Activated T-helper 1 cell treated with anti-CD3 and anti-CD28 coated beads, Interleukin-12 subunit alpha, Interleukin-12 subunit beta, Interleukin-2, Interleukin-4 antibody, amounts not matched to agents 30 ng/mL and 10 ng/mL and 1 ng/mL, durations not matched to agents 14 hours and 24 hours and 36 hours (primary cell): ENCODE data around the gene MAPKAPK3. TPM values are rescaled to one million over a fixed set of nuclear protein-coding genes. Genes with fewer than 3 reads are reported as not detected.
"Not testable (repeated sequence)": the region's sequence is repeated elsewhere in the genome, so short reads cannot be mapped to it uniquely, and the experiment has no call there.

ENCODE experiments used
- DNase-seq: peaks from one replicate; pipeline ENCODE4 v3.0.0; 2021; ENCODE audit warnings: low spot score
- H3K27ac Mint-ChIP-seq: one replicate; pipeline ENCODE4 v1.8.0; 2021; ENCODE audit warnings: mild to moderate bottlenecking, mixed read lengths
- H3K27me3 Mint-ChIP-seq: one replicate; pipeline ENCODE4 v1.8.0; 2022; ENCODE audit warnings: mild to moderate bottlenecking, moderate library complexity, mixed read lengths; ENCODE audit not compliant: insufficient read depth
- H3K36me3 Mint-ChIP-seq: one replicate; pipeline ENCODE4 v1.8.0; 2021; ENCODE audit warnings: low read depth, mixed read lengths
- H3K4me1 Mint-ChIP-seq: one replicate; pipeline ENCODE4 v1.8.0; 2021; ENCODE audit warnings: low read depth, mixed read lengths
- H3K4me3 Mint-ChIP-seq: one replicate; pipeline ENCODE4 v1.8.0; 2021; ENCODE audit warnings: mild to moderate bottlenecking, moderate library complexity, mixed read lengths
- H3K9me3 Mint-ChIP-seq: one replicate; pipeline ENCODE4 v1.8.0; 2021; ENCODE audit warnings: mixed read lengths
- intact Hi-C: fragments of 100-400 bp; cut with micrococcal nuclease; formaldehyde crosslinking; loops from one replicate; pipeline ENCODE4 v1.15.1; 2024
- total RNA-seq: library from RNA; stranded (reverse); gene quantifications from 2 replicates; pipeline ENCODE4 v1.2.3, GENCODE V29; 2022

The MAPKAPK3 gene
- total RNA-seq, 1 donor from 2014 or later: 191 TPM

DNA sequence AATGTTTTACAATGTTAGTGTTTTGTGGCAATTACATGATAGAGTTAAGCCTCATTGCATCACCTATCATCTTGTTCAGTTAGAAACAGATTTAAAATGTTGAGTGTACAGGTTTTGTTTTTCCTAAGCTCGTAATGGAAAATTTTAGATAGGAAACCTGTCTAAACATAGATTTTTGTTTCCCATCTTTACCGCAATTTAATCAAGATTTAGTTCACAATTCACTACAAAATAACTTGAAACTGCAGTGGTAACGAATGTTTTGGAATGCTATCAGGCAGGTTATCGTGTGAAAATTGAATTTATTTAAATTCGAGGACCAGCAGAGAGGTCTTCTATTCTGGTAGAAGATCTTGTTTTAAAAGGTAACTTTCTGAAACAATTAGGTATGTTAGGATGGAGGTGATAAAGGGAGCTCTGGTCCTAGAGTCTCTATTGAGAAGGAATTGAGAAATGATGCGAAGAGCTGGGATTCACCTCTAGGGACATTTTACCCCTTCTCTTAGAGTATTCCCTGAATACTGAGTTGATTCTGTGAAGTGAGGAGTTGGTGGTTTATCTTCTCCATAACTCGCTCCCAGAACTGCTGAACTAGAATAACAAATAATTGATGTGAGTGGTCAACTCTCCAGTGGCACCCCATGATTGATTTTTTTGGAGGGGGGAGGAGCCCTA is 59.2 kb downstream of the MAPKAPK3 start:
- Mint-ChIP-seq H3K4me1 (peaks cover 17% of the 10 kb centered on the region), H3K27ac (no peak overlapping the region), H3K36me3 (peaks cover 5% of the 10 kb centered on the region), H3K4me3 (peak overlapping the region; percentile 21), H3K9me3 (no peaks in the 10 kb centered on the region), H3K27me3 (peaks cover 56% of the 10 kb centered on the region)
- no peak for DNase-seq
- intact Hi-C loops: loop anchor here (10.0 kb wide), 1 partner anchor 279 kb away; no protein-coding TSS in a partner anchor

DNA sequence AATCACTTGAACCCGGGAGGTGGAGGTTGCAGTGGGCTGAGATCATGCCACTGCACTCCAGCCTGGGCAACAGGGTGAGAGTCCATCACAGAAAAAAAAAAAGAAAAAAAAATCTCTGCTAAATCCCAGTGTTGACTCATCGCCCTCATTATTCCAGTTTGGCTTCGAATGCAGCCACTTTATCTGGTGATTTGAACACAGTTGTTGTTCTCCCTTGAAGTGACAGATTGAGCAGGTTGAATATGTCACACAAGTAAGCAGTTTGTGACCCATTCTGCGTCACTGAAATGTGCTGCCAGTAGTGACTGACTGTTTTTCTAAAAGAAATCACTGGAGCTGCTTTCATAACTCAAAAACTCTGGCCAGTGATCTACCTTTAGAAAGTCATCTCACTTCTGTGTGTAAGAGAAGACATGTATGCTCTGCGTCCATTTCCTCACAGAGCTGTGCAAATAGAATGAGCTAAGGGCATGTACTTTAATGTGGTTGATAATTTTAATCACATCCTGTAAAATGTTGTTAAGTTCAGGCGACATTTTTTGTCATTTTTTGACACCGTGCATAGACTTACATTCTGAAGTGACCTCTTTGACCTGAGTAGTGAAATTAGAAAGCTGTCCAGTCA is 70.3 kb downstream of the MAPKAPK3 start:
- no peak overlapping the region for H3K27ac Mint-ChIP-seq
- peaks cover 21% of the 10 kb centered on the region for H3K27me3 Mint-ChIP-seq
- no peaks in the 10 kb centered on the region for H3K36me3 Mint-ChIP-seq
- H3K4me1 Mint-ChIP-seq: no peaks in the 10 kb centered on the region
- H3K9me3 Mint-ChIP-seq: no peaks in the 10 kb centered on the region
- DNase-seq: no peak
- H3K4me3 Mint-ChIP-seq: no peak overlapping the region
- intact Hi-C loops: no loop called here

GRCh38 chr3:50687916-50688315 is 71.0 kb downstream of the MAPKAPK3 start:
- H3K9me3 Mint-ChIP-seq: no peaks in the 10 kb centered on the region
- no peaks in the 10 kb centered on the region for H3K4me1 Mint-ChIP-seq
- H3K36me3 Mint-ChIP-seq: no peaks in the 10 kb centered on the region
- intact Hi-C loops: no loop called here
- no peak overlapping the region for H3K27ac Mint-ChIP-seq
- DNase-seq: no peak
- H3K27me3 Mint-ChIP-seq: peaks cover 20% of the 10 kb centered on the region
- no peak overlapping the region for H3K4me3 Mint-ChIP-seq

- H3K27ac Mint-ChIP-seq, H3K9me3 Mint-ChIP-seq, H3K36me3 Mint-ChIP-seq, intact Hi-C loops, H3K4me1 Mint-ChIP-seq, DNase-seq, H3K4me3 Mint-ChIP-seq: not testable (repeated sequence)
- peaks cover 14% of the 10 kb centered on the region for H3K27me3 Mint-ChIP-seq
Observed at GRCh38 chr3:50688602-50689001, 71.7 kb downstream of the MAPKAPK3 start.

DNA sequence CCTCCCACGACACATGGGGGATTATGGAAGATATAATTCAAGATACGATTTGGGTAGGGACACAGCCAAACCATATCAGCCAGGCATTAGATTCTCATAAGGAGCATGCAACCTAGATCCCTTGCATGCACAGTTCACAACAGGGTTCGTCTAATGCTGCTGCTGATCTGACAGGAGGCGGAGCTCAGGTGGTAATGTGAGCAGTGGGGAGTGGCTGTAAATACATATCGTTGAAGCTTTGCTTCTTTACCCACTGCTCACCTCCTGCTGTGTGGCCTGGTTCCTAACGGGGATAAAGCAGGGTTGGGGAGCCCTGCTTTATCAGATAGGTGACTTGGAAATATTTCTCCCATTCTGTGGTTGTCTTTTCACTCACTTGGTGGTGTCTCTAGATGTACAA is 72.6 kb downstream of the MAPKAPK3 start:
- Mint-ChIP-seq H3K4me3 (no peak overlapping the region), H3K27ac (no peak overlapping the region), H3K36me3 (no peaks in the 10 kb centered on the region), H3K4me1 (no peaks in the 10 kb centered on the region), H3K27me3 (peaks cover 6% of the 10 kb centered on the region), H3K9me3 (peaks cover 3% of the 10 kb centered on the region)
- intact Hi-C loops: no loop called here
- DNase-seq: no peak

DNA sequence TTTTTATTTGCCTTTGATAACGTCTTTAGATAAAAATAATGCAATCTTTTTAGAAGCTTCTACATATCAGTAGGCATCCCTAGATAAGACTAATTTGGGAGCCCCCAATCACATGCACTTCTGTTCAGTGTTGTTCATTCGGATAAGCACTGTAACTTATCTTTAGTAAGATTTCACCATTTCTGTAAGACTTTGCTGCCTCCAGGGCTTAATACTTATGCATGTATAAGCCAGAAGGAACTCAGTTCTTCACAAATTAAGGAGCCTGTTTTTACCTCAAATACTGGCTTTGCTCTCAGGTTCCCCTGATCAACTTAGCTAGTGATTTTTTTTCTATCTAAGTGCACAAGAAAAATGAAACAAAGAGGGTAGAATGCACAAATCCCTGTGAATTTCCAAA is 78.1 kb downstream of the MAPKAPK3 start:
- no peak for DNase-seq
- Mint-ChIP-seq H3K27ac (no peak overlapping the region), H3K36me3 (no peaks in the 10 kb centered on the region), H3K4me3 (no peak overlapping the region), H3K9me3 (peaks cover 22% of the 10 kb centered on the region), H3K27me3 (peaks cover 1% of the 10 kb centered on the region), H3K4me1 (no peaks in the 10 kb centered on the region)
- intact Hi-C loops: no loop called here

DNA sequence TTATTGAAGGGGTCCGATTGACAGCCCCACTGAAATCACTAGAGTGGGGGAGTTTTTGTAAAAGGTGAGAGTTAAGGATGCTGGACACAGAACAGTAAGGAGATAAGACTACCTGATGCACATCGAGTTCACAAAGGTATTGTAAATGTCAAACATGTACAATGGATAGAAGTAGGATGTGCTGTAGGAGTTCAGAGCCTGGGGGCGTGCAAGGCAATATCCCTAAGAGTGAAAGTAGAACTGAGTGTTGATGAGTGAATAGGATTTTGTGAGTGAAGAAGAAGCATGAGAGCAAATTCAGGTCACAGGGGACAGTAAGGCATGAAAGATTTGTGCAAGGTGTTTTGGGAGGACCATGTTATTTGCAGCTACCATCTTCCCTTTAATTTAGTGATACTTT is 79.3 kb downstream of the MAPKAPK3 start:
- no peaks in the 10 kb centered on the region for H3K4me1 Mint-ChIP-seq
- intact Hi-C loops: no loop called here

GRCh38 chr3:50698269-50698668 is 81.3 kb downstream of the MAPKAPK3 start:
- DNase-seq: no peak
- no peak overlapping the region for H3K4me3 Mint-ChIP-seq
- peaks cover 1% of the 10 kb centered on the region for H3K27me3 Mint-ChIP-seq
- peaks cover 22% of the 10 kb centered on the region for H3K9me3 Mint-ChIP-seq
- no peak overlapping the region for H3K27ac Mint-ChIP-seq
- no peaks in the 10 kb centered on the region for H3K4me1 Mint-ChIP-seq
- intact Hi-C loops: no loop called here
- H3K36me3 Mint-ChIP-seq: no peaks in the 10 kb centered on the region

More for the DNA sequence above, 79.3 kb downstream of the MAPKAPK3 start:
- H3K4me3 Mint-ChIP-seq: no peak overlapping the region
- H3K27me3 Mint-ChIP-seq: peaks cover 1% of the 10 kb centered on the region
- H3K9me3 Mint-ChIP-seq: peaks cover 22% of the 10 kb centered on the region
- H3K36me3 Mint-ChIP-seq: no peaks in the 10 kb centered on the region
- no peak for DNase-seq
- no peak overlapping the region for H3K27ac Mint-ChIP-seq

Other genes starting within 250 kb of the MAPKAPK3 start
- gene CACNA2D2, start 113.5 kb upstream of the MAPKAPK3 start, total RNA-seq: 0.52 and 0.78 TPM in 2 replicates
- gene C3orf18, start 49.4 kb upstream of the MAPKAPK3 start, total RNA-seq: 21.5 and 21.9 TPM in 2 replicates
- 54.1 and 58.0 TPM in 2 replicates for gene HEMK1, start 47.6 kb upstream of the MAPKAPK3 start, total RNA-seq
- gene CISH, start 5.4 kb upstream of the MAPKAPK3 start, total RNA-seq: 334 and 341 TPM in 2 replicates
- gene DOCK3, start 57.8 kb downstream of the MAPKAPK3 start, total RNA-seq: 1.5 and 1.6 TPM in 2 replicates